G401.6 (cell line): Measurements from ENCODE around the gene CAV2.

ENCODE experiments used
- FAIRE-seq: peaks from 2 replicates; lab custom pipeline; 2012; peaks lifted over from hg19 to GRCh38; lab: Jason Lieb, UNC

Gene CAV2

GRCh38 chr7:116495736-116496135 is 3.8 kb upstream of the CAV2 start:
- no peak for FAIRE-seq

- FAIRE-seq = no peak
These were observed 2.9 kb upstream of the CAV2 start for GRCh38 chr7:116496653-116497052.

- no peak for FAIRE-seq
These were observed 1.8 kb upstream of the CAV2 start for GRCh38 chr7:116497708-116498107.

- no peak for FAIRE-seq
These were observed 728 bp downstream of the CAV2 start for GRCh38 chr7:116500078-116500853.

GRCh38 chr7:116501425-116502167 is 2.1 kb downstream of the CAV2 start:
- no peak for FAIRE-seq

- no peak for FAIRE-seq
These were observed 2.9 kb downstream of the CAV2 start for GRCh38 chr7:116502201-116503096.

GRCh38 chr7:116503835-116504234 is 4.3 kb downstream of the CAV2 start:
- FAIRE-seq = no peak

- FAIRE-seq = no peak
These were observed 5.7 kb downstream of the CAV2 start for GRCh38 chr7:116505278-116505677.

GRCh38 chr7:116505823-116506222 is 6.3 kb downstream of the CAV2 start:
- FAIRE-seq = no peak

GRCh38 chr7:116509982-116510579 is 10.5 kb downstream of the CAV2 start:
- no peak for FAIRE-seq

- FAIRE-seq = no peak
These were observed 11.3 kb downstream of the CAV2 start for GRCh38 chr7:116510795-116511194.

GRCh38 chr7:116511552-116512519 is 12.3 kb downstream of the CAV2 start:
- FAIRE-seq = no peak

GRCh38 chr7:116512520-116513188 is 13.1 kb downstream of the CAV2 start:
- no peak for FAIRE-seq

- FAIRE-seq = no peak
These were observed 16.0 kb downstream of the CAV2 start for GRCh38 chr7:116515584-116515983.

GRCh38 chr7:116516324-116516723 is 16.8 kb downstream of the CAV2 start:
- no peak for FAIRE-seq

- no peak for FAIRE-seq
These were observed 18.1 kb downstream of the CAV2 start for GRCh38 chr7:116517626-116518025.

- no peak for FAIRE-seq
These were observed 19.4 kb downstream of the CAV2 start for GRCh38 chr7:116518961-116519360.

- FAIRE-seq = no peak
These were observed 21.6 kb downstream of the CAV2 start for GRCh38 chr7:116521046-116521664.

GRCh38 chr7:116522247-116522646 is 22.7 kb downstream of the CAV2 start:
- FAIRE-seq = no peak

- FAIRE-seq = no peak
These were observed 24.7 kb downstream of the CAV2 start for GRCh38 chr7:116524221-116524608.
